OCI-LY7 (cell line): ENCODE results near the gene FSD2. TPM values are rescaled to one million over a fixed set of nuclear protein-coding genes. Genes with fewer than 3 reads are reported as not detected.

ENCODE experiments used
- BruUV-seq: library from RNA; stranded (reverse); fragments of 400-500 nt; replicated peaks from 2 replicates; lab custom pipeline; 2021; lab: Mats Ljungman, UMichigan
- CTCF ChIA-PET: fragments of 300-600 bp; sonication (Branson Sonifier 250); formaldehyde crosslinking; loops from one replicate; lab custom pipeline; 2022; ENCODE audit warnings: antibody characterized with exemption; ENCODE audit not compliant: unreplicated experiment; lab: Charles Lee
- POLR2A ChIA-PET: fragments of 300-600 bp; sonication (Branson Sonifier 250); formaldehyde crosslinking; loops from one replicate; lab custom pipeline; 2022; ENCODE audit warnings: antibody characterized with exemption; lab: Charles Lee
- DNase-seq: peaks from one replicate; pipeline ENCODE4 v3.0.0-alpha.2; 2015; ENCODE audit warnings: low spot score
- H2AFZ ChIP-seq: fragments of 200-600 bp; sonication (generic), shearing (Covaris generic); 2 replicates; pipeline ENCODE4 v1.6.1; 2014; ENCODE audit warnings: mild to moderate bottlenecking, antibody characterized with exemption, low read length, moderate library complexity
- H3K27ac ChIP-seq: fragments of 200-600 bp; sonication (generic); 2 replicates; pipeline ENCODE4 v1.5.1; 2014; ENCODE audit warnings: mixed run types, low read depth, mild to moderate bottlenecking, moderate library complexity, low read length, inconsistent platforms; ENCODE audit not compliant: poor library complexity, severe bottlenecking
- H3K36me3 ChIP-seq: fragments of 200-600 bp; sonication (generic); 2 replicates; pipeline ENCODE4 v1.6.1; 2014; ENCODE audit warnings: mild to moderate bottlenecking, antibody characterized with exemption, low read length, moderate library complexity, mixed read lengths; ENCODE audit not compliant: insufficient read depth
- H3K4me1 ChIP-seq: fragments of 200-600 bp; sonication (generic); 2 replicates; pipeline ENCODE4 v1.5.1; 2014; ENCODE audit warnings: mild to moderate bottlenecking, low read length; ENCODE audit not compliant: insufficient read depth, poor library complexity, severe bottlenecking
- H3K4me2 ChIP-seq: fragments of 200-600 bp; sonication (generic); 2 replicates; pipeline ENCODE4 v1.6.1; 2014; ENCODE audit warnings: mild to moderate bottlenecking, low read length
- H3K4me3 ChIP-seq: fragments of 200-600 bp; sonication (generic); 2 replicates; pipeline ENCODE4 v1.5.1; 2014; ENCODE audit warnings: mild to moderate bottlenecking, low read depth, low read length; ENCODE audit not compliant: poor library complexity, severe bottlenecking
- H3K79me2 ChIP-seq: fragments of 200-600 bp; sonication (generic); 2 replicates; pipeline ENCODE4 v1.6.1; 2016; ENCODE audit warnings: low read depth, mild to moderate bottlenecking, low read length, moderate library complexity, mixed read lengths; ENCODE audit not compliant: insufficient read depth
- H3K9me2 ChIP-seq: fragments of 200-600 bp; sonication (generic); 2 replicates; pipeline ENCODE4 v1.6.1; 2016; ENCODE audit warnings: mild to moderate bottlenecking, low read length, mixed read lengths; ENCODE audit not compliant: insufficient read depth
- H3K9me3 ChIP-seq: fragments of 200-600 bp; sonication (generic); 2 replicates; pipeline ENCODE4 v1.6.1; 2014; ENCODE audit warnings: mild to moderate bottlenecking, mixed run types, low read length, mixed read lengths
- H4K20me1 ChIP-seq: fragments of 200-600 bp; sonication (generic); 2 replicates; pipeline ENCODE4 v1.6.1; 2014; ENCODE audit warnings: mild to moderate bottlenecking, antibody characterized with exemption, low read length, moderate library complexity, mixed read lengths; ENCODE audit not compliant: insufficient read depth
- EZH2phosphoT487 ChIP-seq: fragments of 200-600 bp; sonication (generic); IDR thresholded peaks from 2 replicates; pipeline ENCODE4 v1.6.1; 2018; ENCODE audit warnings: low read depth, borderline replicate concordance, mild to moderate bottlenecking, mixed run types, antibody characterized with exemption, low read length, moderate library complexity, mixed read lengths
- intact Hi-C: fragments of 100-400 bp; cut with micrococcal nuclease; formaldehyde crosslinking; loops from one replicate; pipeline ENCODE4 v1.10.0; 2022; ENCODE audit not compliant: unreplicated experiment
- total RNA-seq, 2 experiments: library from RNA; depleted of rRNA in 1 of 2; stranded (reverse); fragments of >200 nt in 1 of 2; shearing (Covaris generic) in 1 of 2; gene quantifications; 2 replicates each; pipeline ENCODE4 v1.2.3, GENCODE V29; 2014 to 2022
- TF ChIP-seq, protein P1 (sequence below): fragments of 200-600 bp; sonication (generic); conservative IDR thresholded peaks from 2 replicates; pipeline ENCODE4 v1.5.1; 2014; ENCODE audit warnings: mild to moderate bottlenecking, antibody characterized with exemption, low read length, moderate library complexity, mixed read lengths

Gene FSD2
- total RNA-seq, 2 experiments from 2014 or later: 0.32 to 0.92 TPM

DNA sequence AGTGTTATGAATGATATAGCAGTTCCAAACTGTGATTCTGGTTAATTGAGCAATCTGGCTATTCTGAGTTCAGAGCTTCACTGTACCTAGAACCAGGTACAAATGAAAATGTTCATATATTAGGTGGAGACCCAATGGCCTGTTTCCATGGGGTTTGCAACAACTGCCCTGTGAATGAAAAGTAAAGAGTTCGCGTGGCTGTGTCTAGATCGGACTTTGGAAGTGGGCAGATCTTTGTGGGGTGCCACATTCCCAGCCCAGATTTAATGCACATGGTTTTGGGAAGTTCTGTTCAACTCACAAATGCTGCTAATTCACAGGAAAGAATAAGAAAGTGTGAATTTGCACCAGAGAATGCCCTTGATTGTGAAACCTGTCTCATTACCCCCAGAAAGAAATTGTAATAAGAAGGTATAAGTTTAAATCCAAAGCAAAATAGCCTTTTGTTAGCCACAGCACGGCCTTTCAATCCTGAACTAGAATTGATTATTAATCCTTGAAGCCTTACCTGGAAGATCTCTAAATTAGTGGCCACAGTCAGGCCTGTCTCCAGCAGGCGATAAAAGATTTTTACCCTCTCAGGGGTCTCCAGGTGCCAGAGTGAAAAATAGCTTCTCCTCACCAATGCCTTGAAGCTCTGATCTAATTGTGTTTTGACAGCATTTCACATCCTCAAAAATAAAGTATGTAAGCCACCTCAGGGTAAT is 26.2 kb upstream of the FSD2 start:
- no peak for DNase-seq
- BruUV-seq: no TSS peak
- H3K4me2 ChIP-seq: no peak overlapping the region
- no peak overlapping the region for H3K4me3 ChIP-seq
- no peaks in the 10 kb centered on the region for H3K79me2 ChIP-seq
- H3K9me2 ChIP-seq: no peaks in the 10 kb centered on the region
- intact Hi-C loops: loop anchor here (5.0 kb wide), 1 partner anchor 80 kb away; no protein-coding TSS in a partner anchor
- no peak overlapping the region for H3K27ac ChIP-seq
- H3K9me3 ChIP-seq: no peaks in the 10 kb centered on the region
- H2AFZ ChIP-seq: no peak overlapping the region
- H3K36me3 ChIP-seq: peaks cover 97% of the 10 kb centered on the region
- TF ChIP-seq EZH2phosphoT487: no peak
- TF ChIP-seq, protein P1, sequence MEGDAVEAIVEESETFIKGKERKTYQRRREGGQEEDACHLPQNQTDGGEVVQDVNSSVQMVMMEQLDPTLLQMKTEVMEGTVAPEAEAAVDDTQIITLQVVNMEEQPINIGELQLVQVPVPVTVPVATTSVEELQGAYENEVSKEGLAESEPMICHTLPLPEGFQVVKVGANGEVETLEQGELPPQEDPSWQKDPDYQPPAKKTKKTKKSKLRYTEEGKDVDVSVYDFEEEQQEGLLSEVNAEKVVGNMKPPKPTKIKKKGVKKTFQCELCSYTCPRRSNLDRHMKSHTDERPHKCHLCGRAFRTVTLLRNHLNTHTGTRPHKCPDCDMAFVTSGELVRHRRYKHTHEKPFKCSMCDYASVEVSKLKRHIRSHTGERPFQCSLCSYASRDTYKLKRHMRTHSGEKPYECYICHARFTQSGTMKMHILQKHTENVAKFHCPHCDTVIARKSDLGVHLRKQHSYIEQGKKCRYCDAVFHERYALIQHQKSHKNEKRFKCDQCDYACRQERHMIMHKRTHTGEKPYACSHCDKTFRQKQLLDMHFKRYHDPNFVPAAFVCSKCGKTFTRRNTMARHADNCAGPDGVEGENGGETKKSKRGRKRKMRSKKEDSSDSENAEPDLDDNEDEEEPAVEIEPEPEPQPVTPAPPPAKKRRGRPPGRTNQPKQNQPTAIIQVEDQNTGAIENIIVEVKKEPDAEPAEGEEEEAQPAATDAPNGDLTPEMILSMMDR: no peak
- ChIA-PET CTCF (no interaction called here), POLR2A (interaction anchor here (1.3 kb wide), 1 partner anchor 8 kb away, joined by 6 read pairs; no protein-coding TSS in a partner anchor)
- H4K20me1 ChIP-seq: no peaks in the 10 kb centered on the region
- H3K4me1 ChIP-seq: no peaks in the 10 kb centered on the region

- intact Hi-C loops: loop anchor here (5.0 kb wide), 1 partner anchor 78 kb away; no protein-coding TSS in a partner anchor
- Histone ChIP-seq H3K4me1 (no peaks in the 10 kb centered on the region), H3K9me3 (no peaks in the 10 kb centered on the region), H2AFZ (no peak overlapping the region), H3K79me2 (no peaks in the 10 kb centered on the region), H3K27ac (no peak overlapping the region), H4K20me1 (no peaks in the 10 kb centered on the region), H3K36me3 (peaks cover 97% of the 10 kb centered on the region), H3K4me2 (no peak overlapping the region), H3K9me2 (no peaks in the 10 kb centered on the region), H3K4me3 (no peak overlapping the region)
- TF ChIP-seq, protein P1: no peak
- TF ChIP-seq EZH2phosphoT487: no peak
- BruUV-seq: no TSS peak
- DNase-seq: no peak
- ChIA-PET CTCF (no interaction called here), POLR2A (interaction anchor here (0.6 kb wide), 1 partner anchor 62 kb away, joined by 4 read pairs; no protein-coding TSS in a partner anchor)
Observed at GRCh38 chr15:82830427-82831173, 24.7 kb upstream of the FSD2 start.
